ENCODE measurements around the gene TNFRSF4.

Gene TNFRSF4

DNA sequence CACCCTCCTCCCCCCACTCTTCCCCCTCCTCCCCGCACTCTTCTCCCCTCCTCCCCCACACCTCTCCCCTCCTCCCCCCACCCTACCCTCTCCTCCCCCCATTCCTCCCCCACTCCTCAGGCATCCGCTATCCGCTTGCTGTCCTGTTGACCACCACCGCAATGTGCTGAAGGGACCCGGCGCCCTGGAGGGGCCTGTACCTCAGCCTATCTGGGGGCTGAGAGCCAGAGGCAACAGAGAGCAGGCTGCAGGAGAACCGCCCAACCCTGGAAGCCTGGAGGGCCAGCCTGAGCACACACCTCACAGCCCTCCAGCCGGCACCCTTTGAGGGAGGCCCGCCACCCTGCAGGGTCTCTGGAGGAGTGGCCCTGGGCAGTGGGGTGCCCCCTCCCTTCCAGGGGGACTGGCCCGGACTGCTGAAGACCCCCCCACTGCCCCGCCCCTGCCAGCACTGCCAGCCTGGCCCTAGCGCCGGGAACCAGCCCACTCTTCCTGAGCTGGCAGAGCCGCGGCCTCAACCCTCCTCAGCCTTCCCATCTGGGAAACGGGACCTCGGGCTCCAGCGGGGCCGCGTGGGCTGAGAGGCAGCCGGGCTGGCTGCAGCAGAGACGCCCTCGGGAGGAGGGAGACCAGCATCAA is 31.3 kb upstream of the TNFRSF4 start:
- no peak for DNase-seq

GRCh38 chr1:1244192-1244811 is 30.3 kb upstream of the TNFRSF4 start:
- no peak for DNase-seq

DNA sequence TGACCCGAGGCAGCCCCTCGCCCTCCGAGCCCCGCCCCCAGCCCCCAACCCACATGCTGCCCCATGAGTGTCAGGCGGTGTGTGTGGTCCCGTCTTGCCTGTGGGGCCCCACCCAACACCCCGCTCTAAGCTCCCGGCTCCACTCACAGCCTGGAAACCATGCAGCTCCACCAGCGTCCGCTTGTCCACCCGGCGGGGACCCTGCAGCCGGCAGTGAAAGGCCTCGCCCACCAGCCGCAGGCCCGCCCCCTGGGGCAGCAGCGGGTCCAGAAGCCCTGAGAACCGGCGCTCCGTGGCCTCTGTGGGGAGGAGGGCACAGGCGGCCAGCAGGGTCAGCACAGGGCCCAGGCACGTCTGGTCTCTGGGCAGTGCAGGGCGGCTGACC is 29.8 kb upstream of the TNFRSF4 start:
- no peak for DNase-seq

GRCh38 chr1:1243266-1243660 is 29.3 kb upstream of the TNFRSF4 start:
- DNase-seq, result no peak

- DNase-seq, result no peak
Measured at GRCh38 chr1:1242461-1243265, 28.7 kb upstream of the TNFRSF4 start.

DNA sequence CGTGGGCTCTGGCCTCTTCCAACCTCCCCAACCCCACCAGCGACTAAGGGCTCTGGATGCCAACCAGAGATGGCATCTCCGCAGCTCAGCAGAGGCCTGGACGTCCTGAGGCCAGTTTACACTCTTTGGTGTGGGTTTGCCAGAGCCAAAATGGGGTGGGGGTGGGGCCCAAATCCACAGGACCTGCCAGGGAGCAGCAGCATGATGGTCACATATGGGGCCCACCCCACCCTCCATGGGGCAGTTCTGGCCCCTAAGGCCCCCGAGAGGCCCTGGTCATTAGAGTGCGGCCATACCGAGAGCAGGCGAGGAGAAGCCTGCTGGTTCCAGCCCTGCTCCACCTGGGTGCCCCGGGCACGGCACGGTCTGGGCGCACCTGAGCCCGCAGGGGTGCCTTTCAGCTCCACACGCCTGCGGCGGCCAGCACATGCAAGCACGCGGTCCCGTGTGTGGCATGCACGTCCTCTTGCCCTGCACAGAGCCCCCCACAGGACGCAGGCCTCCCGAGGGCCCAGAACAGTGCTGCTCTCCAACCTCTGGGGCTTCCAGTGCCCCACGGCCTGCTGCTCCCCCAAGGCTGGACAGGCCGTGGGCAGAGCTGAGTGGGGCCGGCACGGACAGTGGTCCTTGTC is 27.8 kb upstream of the TNFRSF4 start:
- DNase-seq, result no peak

GRCh38 chr1:1240822-1241587 is 27.1 kb upstream of the TNFRSF4 start:
- DNase-seq, result no peak

GRCh38 chr1:1240348-1240732 is 26.4 kb upstream of the TNFRSF4 start:
- no peak for DNase-seq

GRCh38 chr1:1239614-1240347 is 25.8 kb upstream of the TNFRSF4 start:
- no peak for DNase-seq

GRCh38 chr1:1239227-1239613 is 25.3 kb upstream of the TNFRSF4 start:
- DNase-seq, result no peak

GRCh38 chr1:1238702-1239178 is 24.8 kb upstream of the TNFRSF4 start:
- DNase-seq, result no peak

- no peak for DNase-seq
Measured at GRCh38 chr1:1237874-1238701, 24.1 kb upstream of the TNFRSF4 start.

DNA sequence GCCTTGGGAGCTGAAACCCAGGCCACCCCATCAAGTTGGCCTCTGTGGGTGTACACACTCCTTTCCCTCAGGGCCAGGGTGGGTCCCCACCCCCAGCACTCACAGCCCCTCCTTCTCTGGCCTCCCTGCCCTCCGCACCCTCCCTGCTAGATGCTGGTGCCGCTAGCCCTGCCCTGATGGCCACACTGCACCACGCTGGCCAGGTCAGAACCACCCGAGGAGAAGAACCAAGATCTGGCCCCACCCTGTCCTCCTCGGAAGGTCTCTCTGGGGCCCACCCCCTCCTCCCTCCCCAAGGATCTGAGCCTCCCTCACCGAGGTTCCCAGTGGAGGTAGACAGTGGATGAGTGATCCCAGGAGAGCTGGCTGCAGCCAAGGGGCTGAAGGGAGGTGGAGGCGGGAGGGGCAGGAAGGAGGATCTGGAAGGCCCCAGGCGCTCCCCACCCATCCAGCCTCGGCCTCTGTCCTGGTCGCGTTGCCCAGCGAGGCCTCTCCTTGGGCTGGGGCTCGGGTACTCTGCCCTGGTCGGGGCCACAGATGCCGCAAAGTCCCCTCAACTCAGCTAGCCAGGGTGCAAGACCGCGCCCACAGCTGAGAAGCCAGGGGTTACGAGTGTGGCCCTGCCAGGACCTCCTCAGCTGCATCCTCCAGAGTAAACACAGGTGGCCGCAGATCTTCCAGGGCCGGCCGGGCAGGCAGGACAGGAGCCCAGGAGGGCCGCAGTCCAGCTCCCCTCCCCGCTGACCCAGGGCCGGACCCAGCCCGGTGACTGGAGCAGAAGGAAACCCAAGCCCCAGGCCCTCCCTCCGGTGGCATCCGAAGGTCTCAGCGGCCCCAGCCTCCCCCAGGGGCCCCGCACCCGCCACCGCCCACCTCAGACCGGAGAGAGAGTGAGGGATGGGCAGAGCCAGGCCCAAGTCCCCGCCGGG is 23.3 kb upstream of the TNFRSF4 start:
- DNase-seq, result no peak

DNA sequence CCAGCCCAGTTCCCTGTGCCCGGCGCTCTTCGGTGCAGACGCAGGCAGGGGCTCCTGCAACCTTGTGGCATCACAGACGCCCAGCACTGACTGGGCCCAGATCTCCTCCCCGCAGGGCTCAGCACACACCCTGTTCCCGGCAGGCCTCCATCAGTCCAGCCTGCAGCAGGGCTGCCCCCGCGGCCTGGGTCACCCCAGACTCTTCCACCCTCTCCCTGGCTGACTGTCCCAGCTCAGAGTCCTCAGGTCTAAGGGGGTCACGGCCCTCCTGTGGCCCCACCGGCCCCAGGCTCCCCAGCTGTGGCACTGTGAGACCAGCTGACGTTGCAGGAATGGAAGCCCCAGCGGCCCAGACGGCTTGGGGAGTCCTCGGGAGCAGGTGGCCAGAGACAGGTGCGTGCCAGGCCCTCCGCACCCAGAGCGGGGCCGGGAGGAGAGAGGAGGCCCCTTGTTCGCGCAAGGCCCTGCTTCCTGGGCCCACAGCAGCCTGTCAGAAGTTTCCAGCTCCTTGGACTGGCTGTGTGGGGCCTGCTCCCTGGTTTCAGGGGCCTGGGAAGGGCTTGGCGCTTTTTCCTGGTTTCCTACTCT is 22.3 kb upstream of the TNFRSF4 start:
- no peak for DNase-seq

- no peak for DNase-seq
Measured at GRCh38 chr1:1235016-1235744, 21.2 kb upstream of the TNFRSF4 start.

- no peak for DNase-seq
Measured at GRCh38 chr1:1234180-1234808, 20.3 kb upstream of the TNFRSF4 start.

- no peak for DNase-seq
Measured at GRCh38 chr1:1233567-1233892, 19.6 kb upstream of the TNFRSF4 start.
